K562 (cell line): Measurements from ENCODE around the gene DENND1A. TPM values are rescaled to one million over a fixed set of nuclear protein-coding genes. Genes with fewer than 3 reads are reported as not detected.

ENCODE experiments used
- ATAC-seq: fragments of 200-7000 bp; cut with Tn5 transposase; 3 replicates; pipeline ENCODE4 v1.9.1; 2020; ENCODE audit warnings: moderate library complexity
- BruUV-seq: library from RNA; stranded (reverse); fragments of 400-500 nt; replicated peaks from 2 replicates; lab custom pipeline; 2021; lab: Mats Ljungman, UMichigan
- CTCF ChIA-PET: fragments of 300-600 bp; formaldehyde crosslinking; extraction: SDS; loops from one replicate; lab custom pipeline; 2021; ENCODE audit warnings: low intra/inter-chr PET ratio; lab: Yijun Ruan, JAX
- POLR2A ChIA-PET: fragments of 300-600, 350-650 bp; sonication (Branson Sonifier 250); formaldehyde crosslinking; extraction: SDS; loops from one replicate; lab custom pipeline; 2021; ENCODE audit warnings: antibody characterized with exemption, inconsistent platforms; lab: Yijun Ruan, JAX
- DNase-seq, 4 experiments: peaks; one replicate each; pipeline versions ENCODE4 v3.0.0 to v3.0.0-alpha.2; 2011 to 2018; ENCODE audit warnings: low spot score in 3 of 4, mixed read lengths in 3 of 4; ENCODE audit errors: extremely low read depth in 1 of 4
- FAIRE-seq: peaks from 2 replicates; lab custom pipeline; 2011; peaks lifted over from hg19 to GRCh38; lab: Jason Lieb, UNC
- H2AFZ ChIP-seq: 2 replicates; pipeline ENCODE4 v1.6.0; 2011; ENCODE audit warnings: low read depth, low read length, control low read depth, inconsistent platforms
- H3K27ac ChIP-seq: fragments of 200-600 bp; 3 replicates; pipeline ENCODE4 v1.8.0; 2011; ENCODE audit warnings: low read depth, mild to moderate bottlenecking, control low read depth, inconsistent platforms, low read length, moderate library complexity, mixed read lengths; ENCODE audit errors: extremely low read depth
- H3K27me3 ChIP-seq, 2 experiments: fragments of 300-600 bp in 1 of 2; 2 replicates in 1 of 2; 3 replicates in 1 of 2; pipeline versions ENCODE4 v1.6.0 to v1.8.0; 2011; ENCODE audit warnings: inconsistent platforms in 2 of 2, low read length in 2 of 2, mild to moderate bottlenecking in 1 of 2, mixed read lengths in 1 of 2, moderate library complexity in 1 of 2; ENCODE audit not compliant: control insufficient read depth in 2 of 2, insufficient read depth in 2 of 2
- H3K36me3 ChIP-seq: fragments of 300-600 bp; 3 replicates; pipeline ENCODE4 v1.8.0; 2011; ENCODE audit warnings: mild to moderate bottlenecking, low read length, inconsistent platforms; ENCODE audit not compliant: control insufficient read depth, insufficient read depth
- H3K4me1 ChIP-seq, 2 experiments: fragments of 200-600 bp in 1 of 2; replicated peaks in 1 of 2; 2 replicates in 1 of 2; 3 replicates in 1 of 2; pipeline versions ENCODE4 v1.5.1 to v1.8.0; 2011; ENCODE audit warnings: inconsistent platforms in 2 of 2, low read length in 2 of 2, mild to moderate bottlenecking in 1 of 2, mixed read lengths in 1 of 2, moderate library complexity in 1 of 2; ENCODE audit not compliant: control insufficient read depth in 2 of 2, insufficient read depth in 2 of 2
- H3K4me2 ChIP-seq: 2 replicates; pipeline ENCODE4 v1.6.1; 2011; ENCODE audit warnings: low read length, control low read depth, inconsistent platforms, mixed read lengths; ENCODE audit not compliant: insufficient read depth
- H3K4me3 ChIP-seq: fragments of 200-600 bp; sonication (generic), shearing (Covaris generic); 2 replicates; pipeline ENCODE4 v1.5.1; 2016; ENCODE audit warnings: control low read depth, inconsistent platforms
- H3K79me2 ChIP-seq: fragments of 200-600 bp; 3 replicates; pipeline ENCODE4 v1.8.0; 2011; ENCODE audit warnings: low read length, inconsistent platforms; ENCODE audit not compliant: control insufficient read depth, insufficient read depth
- H3K9ac ChIP-seq, 2 experiments: 2 replicates each; pipeline versions ENCODE4 v1.6.0 to v1.6.1; 2011; ENCODE audit warnings: low read depth in 2 of 2, low read length in 2 of 2, control low read depth in 1 of 2, inconsistent platforms in 1 of 2, mild to moderate bottlenecking in 1 of 2, mixed read lengths in 1 of 2; ENCODE audit not compliant: insufficient read depth in 1 of 2
- H3K9me1 ChIP-seq: one replicate; pipeline ENCODE4 v1.6.0; 2011; ENCODE audit warnings: inconsistent platforms, mild to moderate bottlenecking, low read length, moderate library complexity; ENCODE audit not compliant: control insufficient read depth, insufficient read depth
- H3K9me3 ChIP-seq: replicated peaks from 2 replicates; pipeline ENCODE4 v1.5.1; 2011; ENCODE audit warnings: low read depth, low read length, inconsistent platforms; ENCODE audit not compliant: control insufficient read depth, insufficient read depth
- H4K20me1 ChIP-seq: replicated peaks from 2 replicates; pipeline ENCODE4 v1.6.1; 2011; ENCODE audit warnings: low read length, inconsistent platforms, mixed read lengths; ENCODE audit not compliant: control insufficient read depth, insufficient read depth
- CBFA2T2 ChIP-seq: fragments of 450-650 bp; conservative IDR thresholded peaks from 2 replicates; pipeline ENCODE4 v1.6.1; 2017; ENCODE audit warnings: mild to moderate bottlenecking
- CBX2 ChIP-seq: fragments of 200-600 bp; sonication (generic); IDR thresholded peaks from one replicate; pipeline ENCODE4 v1.6.1; 2012; ENCODE audit warnings: mild to moderate bottlenecking, low read length, inconsistent platforms; ENCODE audit not compliant: insufficient read depth, poor library complexity, severe bottlenecking
- CEBPG ChIP-seq, 3 experiments: fragments of 200-800 bp in 1 of 3; sonication (Bioruptor generic) in 1 of 3; sonication (generic) in 1 of 3; formaldehyde crosslinking in 1 of 3; IDR thresholded peaks in 2 of 3; conservative IDR thresholded peaks in 1 of 3; 2 replicates each; pipeline versions ENCODE4 v1.6.1 to v1.8.0; 2016 to 2022; ENCODE audit warnings: missing compliant biosample characterization in 2 of 3, missing genetic modification characterization in 2 of 3, mild to moderate bottlenecking in 1 of 3, missing genetic modification reagents in 1 of 3
- CREM ChIP-seq: IDR thresholded peaks from 2 replicates; pipeline ENCODE4 v1.6.1; 2014; ENCODE audit warnings: antibody characterized with exemption, low read depth
- L3MBTL2 ChIP-seq: fragments of 450-650 bp; IDR thresholded peaks from 2 replicates; pipeline ENCODE4 v1.6.1; 2016; ENCODE audit warnings: mild to moderate bottlenecking, moderate library complexity
- MCM2 ChIP-seq: fragments of 450-650 bp; IDR thresholded peaks from 2 replicates; pipeline ENCODE4 v1.6.1; 2017; ENCODE audit warnings: low read depth, mild to moderate bottlenecking
- NRF1 ChIP-seq, 2 experiments: fragments of 450-650 bp; IDR thresholded peaks in 1 of 2; conservative IDR thresholded peaks in 1 of 2; 2 replicates each; pipeline ENCODE4 v1.6.1; 2014; ENCODE audit warnings: mild to moderate bottlenecking in 2 of 2
- RAD51 ChIP-seq: fragments of 450-650 bp; IDR thresholded peaks from 2 replicates; pipeline ENCODE4 v1.7.1; 2016; ENCODE audit warnings: low read depth, mild to moderate bottlenecking, borderline replicate concordance
- RFX7 ChIP-seq: fragments of 250-450 bp; sonication (Bioruptor Pico); IDR thresholded peaks from 2 replicates; pipeline ENCODE4 v1.5.1; 2021; ENCODE audit warnings: mild to moderate bottlenecking
- SNIP1 ChIP-seq: fragments of 450-650 bp; IDR thresholded peaks from 2 replicates; pipeline ENCODE4 v1.7.1; 2017; ENCODE audit warnings: low read depth, mild to moderate bottlenecking
- TFE3 ChIP-seq: fragments of 450-650 bp; formaldehyde crosslinking; IDR thresholded peaks from 2 replicates; pipeline ENCODE4 v1.4.0; 2020; ENCODE audit warnings: mild to moderate bottlenecking, mixed read lengths
- ZNF23 ChIP-seq: fragments of 250-450 bp; sonication (Bioruptor Pico); IDR thresholded peaks from 2 replicates; pipeline ENCODE4 v1.4.0; 2020; ENCODE audit warnings: mild to moderate bottlenecking
- ZNF695 ChIP-seq: fragments of 450-650 bp; formaldehyde crosslinking; IDR thresholded peaks from 2 replicates; pipeline ENCODE4 v1.4.0; 2020; ENCODE audit warnings: mild to moderate bottlenecking, moderate library complexity
- WGBS: fragments of 100-300 bp; shearing (Covaris generic); methylation state at CpG from one replicate; pipeline ENCODE4 v1.1.6; 2016; ENCODE audit warnings: low coverage, mixed read lengths; ENCODE audit not compliant: insufficient coverage; ENCODE audit errors: missing lambda C conversion rate; 5-methylcytosine and 5-hydroxymethylcytosine counted together
- in situ Hi-C: fragments of 300-500 bp; cut with MboI; formaldehyde crosslinking; loops from 4 replicates; pipeline ENCODE4 v1.15.0; 2018; ENCODE audit warnings: inconsistent platforms, mixed read lengths
- intact Hi-C: fragments of 100-400 bp; cut with micrococcal nuclease; formaldehyde crosslinking; loops from 2 replicates; pipeline ENCODE4 v1.14.2; 2022
- polyA plus RNA-seq, 8 experiments: library from polyadenylated mRNA; depleted of rRNA in 4 of 8; stranded (reverse) in 5 of 8; unstranded in 3 of 8; fragments of >200 nt; fragmentation: Nextera tagmentation in 2 of 8; fragmentation: Illumina TruSeq in 1 of 8; extraction: Ambion mirVana in 2 of 8; extraction: Trizol in 1 of 8; gene quantifications; 2 replicates each; pipeline versions ENCODE4 v1.2.1 to v1.2.3, GENCODE V29; 2011 to 2014; ENCODE audit warnings: inconsistent platforms in 1 of 8, missing spikeins in 1 of 8
- total RNA-seq, 7 experiments: library from RNA; depleted of rRNA in 6 of 7; stranded (reverse); fragments of >200 nt in 6 of 7; fragmentation: Illumina TruSeq in 2 of 7; extraction: Trizol in 2 of 7; gene quantifications; 2 replicates each; pipeline versions ENCODE4 v1.2.1 to v1.2.3, GENCODE V29; 2011 to 2021; ENCODE audit warnings: low replicate concordance in 1 of 7
- TF ChIP-seq, protein P1 (sequence below): IDR thresholded peaks from 2 replicates; pipeline ENCODE4 v1.6.1; 2012; ENCODE audit warnings: low read depth, low read length, improper control_type of control experiment, borderline replicate concordance
- TF ChIP-seq, protein P2 (sequence below): sonication (generic); formaldehyde crosslinking; IDR thresholded peaks from 2 replicates; pipeline ENCODE4 v1.8.0; 2022; ENCODE audit warnings: mild to moderate bottlenecking, missing genetic modification reagents

Gene DENND1A
- total and polyA plus RNA-seq, 9 of the 15 experiments (the other 6 are each of a cell fraction or from before 2014, with no cell fraction given) = 7.6 to 29.5 (median 15.7) TPM

DNA sequence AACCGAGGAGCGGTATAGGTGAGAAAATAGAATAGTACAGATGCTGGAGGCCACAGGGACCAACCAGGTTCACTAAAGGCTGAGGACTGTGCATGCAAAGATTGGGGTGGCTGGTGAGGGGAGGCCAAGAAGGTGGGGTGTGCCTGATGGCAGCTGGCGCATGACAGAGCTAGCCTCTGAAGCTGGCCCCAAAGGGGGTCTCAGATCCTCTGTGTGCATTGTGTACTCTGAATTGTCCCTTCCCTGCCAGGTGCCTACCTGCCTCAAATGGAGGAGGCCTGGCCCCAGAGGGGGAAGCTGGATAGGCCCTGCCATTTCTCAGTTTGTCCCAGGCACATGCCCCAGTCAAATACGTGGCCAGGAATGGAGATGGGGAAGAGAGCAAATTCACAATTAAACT, 510.8 kb downstream of the DENND1A start:
- TF ChIP-seq CBFA2T2 = no peak
- no peak for TF ChIP-seq L3MBTL2
- no peak for TF ChIP-seq CREM
- TF ChIP-seq CBX2 = no peak
- no peak for TF ChIP-seq RAD51
- TF ChIP-seq CEBPG (CRISPR knock-in tag; IDR thresholded peaks at IDR 0.05) = no peak
- no peak for TF ChIP-seq CEBPG (tag; conservative IDR thresholded peaks at IDR 0.05 in 1 of 2, IDR thresholded peaks at IDR 0.05 in 1 of 2)
- TF ChIP-seq ZNF23 (CRISPR knock-in tag) = no peak
- no peak for TF ChIP-seq SNIP1
- no peak for TF ChIP-seq ZNF695 (CRISPR knock-in tag)
- no peak for TF ChIP-seq TFE3 (CRISPR knock-in tag)
- TF ChIP-seq NRF1 (conservative IDR thresholded peaks at IDR 0.05 in 1 of 2, IDR thresholded peaks at IDR 0.05 in 1 of 2) = no peak
- TF ChIP-seq, protein P1, sequence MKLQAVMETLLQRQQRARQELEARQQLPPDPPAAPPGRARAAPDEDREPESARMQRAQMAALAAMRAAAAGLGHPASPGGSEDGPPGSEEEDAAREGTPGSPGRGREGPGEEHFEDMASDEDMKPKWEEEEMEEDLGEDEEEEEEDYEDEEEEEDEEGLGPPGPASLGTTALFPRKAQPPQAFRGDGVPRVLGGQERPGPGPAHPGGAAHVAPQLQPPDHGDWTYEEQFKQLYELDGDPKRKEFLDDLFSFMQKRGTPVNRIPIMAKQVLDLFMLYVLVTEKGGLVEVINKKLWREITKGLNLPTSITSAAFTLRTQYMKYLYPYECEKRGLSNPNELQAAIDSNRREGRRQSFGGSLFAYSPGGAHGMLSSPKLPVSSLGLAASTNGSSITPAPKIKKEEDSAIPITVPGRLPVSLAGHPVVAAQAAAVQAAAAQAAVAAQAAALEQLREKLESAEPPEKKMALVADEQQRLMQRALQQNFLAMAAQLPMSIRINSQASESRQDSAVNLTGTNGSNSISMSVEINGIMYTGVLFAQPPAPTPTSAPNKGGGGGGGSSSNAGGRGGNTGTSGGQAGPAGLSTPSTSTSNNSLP = no peak
- TF ChIP-seq, protein P2, sequence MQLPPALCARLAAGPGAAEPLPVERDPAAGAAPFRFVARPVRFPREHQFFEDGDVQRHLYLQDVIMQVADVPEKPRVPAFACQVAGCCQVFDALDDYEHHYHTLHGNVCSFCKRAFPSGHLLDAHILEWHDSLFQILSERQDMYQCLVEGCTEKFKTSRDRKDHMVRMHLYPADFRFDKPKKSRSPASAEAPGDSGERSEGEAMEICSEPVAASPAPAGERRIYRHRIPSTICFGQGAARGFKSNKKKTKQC (CRISPR knock-in tag) = no peak
- TF ChIP-seq RFX7 = no peak
- TF ChIP-seq MCM2 = no peak
- intact Hi-C loops = no loop called here
- H3K4me1 ChIP-seq = no peaks in the 10 kb centered on the region
- ATAC-seq = no peak
- no peak for DNase-seq
- no peak for FAIRE-seq
- CTCF ChIA-PET = no interaction called here
- no peak overlapping the region for H2AFZ ChIP-seq
- no peaks in the 10 kb centered on the region for H3K9me1 ChIP-seq
- 44% methylated on average over 4 of the region's 4 CpGs for WGBS
- H3K27me3 ChIP-seq = no peaks in the 10 kb centered on the region
- no peaks in the 10 kb centered on the region; the same call in none of the 2 replicates for H4K20me1 ChIP-seq
- no peaks in the 10 kb centered on the region for H3K9me3 ChIP-seq
- no peaks in the 10 kb centered on the region for H3K36me3 ChIP-seq
- POLR2A ChIA-PET = interaction anchor here (1.1 kb wide), 1 partner anchor 12 kb away, joined by 3 read pairs; no protein-coding TSS in a partner anchor
- H3K9ac ChIP-seq = no peak overlapping the region
- no peak overlapping the region for H3K27ac ChIP-seq
- H3K4me2 ChIP-seq = no peak overlapping the region
- H3K79me2 ChIP-seq = no peaks in the 10 kb centered on the region
- H3K4me3 ChIP-seq = no peak overlapping the region
- no TSS peak for BruUV-seq
- in situ Hi-C loops = no loop called here
